ENCODE results near the gene SRRM3. TPM values are rescaled to one million over a fixed set of nuclear protein-coding genes. Genes with fewer than 3 reads are reported as not detected.

Gene SRRM3
- polyA plus RNA-seq, 1 donor from 2014 or later: 34.9 TPM

- no peak overlapping the region for H3K9ac ChIP-seq (ENCODE audit: low read length)
- H3K9me2 ChIP-seq (ENCODE audit: insufficient read depth, low read length): no peaks in the 10 kb centered on the region
- no peaks in the 10 kb centered on the region for H4K20me1 ChIP-seq (ENCODE audit: insufficient read depth)
- TF ChIP-seq POLR2AphosphoS5 (IDR thresholded peaks at IDR 0.05) (no peak), MXI1 (conservative IDR thresholded peaks at IDR 0.05; ENCODE audit: poor library complexity, severe bottlenecking) (no peak)
- no peak overlapping the region for H3K4me2 ChIP-seq (ENCODE audit: low read length)
- H3K36me3 ChIP-seq (ENCODE audit: insufficient read depth, low read length): no peaks in the 10 kb centered on the region
- H3K4me3 ChIP-seq (ENCODE audit: low read length): no peak overlapping the region
- H3K9me3 ChIP-seq (ENCODE audit: low read length): no peaks in the 10 kb centered on the region
- no peaks in the 10 kb centered on the region for H3K79me2 ChIP-seq (replicated peaks; ENCODE audit: insufficient read depth, low read length)
- H3F3A ChIP-seq (ENCODE audit: insufficient read depth, low read length, poor library complexity, severe bottlenecking): no peaks in the 10 kb centered on the region
- no peak overlapping the region for H2AFZ ChIP-seq (ENCODE audit: low read depth, low read length)
- H3K27me3 ChIP-seq (ENCODE audit: insufficient read depth, low read depth, low read length): peaks cover 2% of the 10 kb centered on the region
- H3K27ac ChIP-seq (ENCODE audit: low read length): no peak overlapping the region
These were observed 95.3 kb downstream of the SRRM3 start for GRCh38 chr7:76296743-76297740.

GRCh38 chr7:76300166-76300731 is 98.6 kb downstream of the SRRM3 start:
- no peaks in the 10 kb centered on the region for H3K9me3 ChIP-seq (ENCODE audit: low read length)
- H3K36me3 ChIP-seq (ENCODE audit: insufficient read depth, low read length): no peaks in the 10 kb centered on the region
- H4K20me1 ChIP-seq (ENCODE audit: insufficient read depth): no peaks in the 10 kb centered on the region
- H3K27me3 ChIP-seq (ENCODE audit: insufficient read depth, low read depth, low read length): peaks cover 18% of the 10 kb centered on the region
- H3K4me2 ChIP-seq (ENCODE audit: low read length): no peak overlapping the region
- H3K9ac ChIP-seq (ENCODE audit: low read length): no peak overlapping the region
- TF ChIP-seq MXI1 (conservative IDR thresholded peaks at IDR 0.05; ENCODE audit: poor library complexity, severe bottlenecking) (no peak), EP300 (conservative IDR thresholded peaks at IDR 0.05; ENCODE audit: poor library complexity, severe bottlenecking) (no peak), SMC3 (conservative IDR thresholded peaks at IDR 0.05; ENCODE audit: poor library complexity) (no peak), POLR2AphosphoS5 (IDR thresholded peaks at IDR 0.05) (no peak), CTCF (IDR thresholded peaks at IDR 0.05; ENCODE audit: poor library complexity, severe bottlenecking) (no peak)
- no peaks in the 10 kb centered on the region for H3F3A ChIP-seq (ENCODE audit: insufficient read depth, low read length, poor library complexity, severe bottlenecking)
- no peak overlapping the region for H2AFZ ChIP-seq (ENCODE audit: low read depth, low read length)
- no peak overlapping the region for H3K4me3 ChIP-seq (ENCODE audit: low read length)
- no peak overlapping the region for H3K27ac ChIP-seq (ENCODE audit: low read length)
- H3K79me2 ChIP-seq (replicated peaks; ENCODE audit: insufficient read depth, low read length): no peaks in the 10 kb centered on the region
- H3K9me2 ChIP-seq (ENCODE audit: insufficient read depth, low read length): no peaks in the 10 kb centered on the region

- Histone ChIP-seq H3K9me3 (ENCODE audit: low read length) (no peaks in the 10 kb centered on the region), H2AFZ (ENCODE audit: low read depth, low read length) (no peak overlapping the region), H3F3A (ENCODE audit: insufficient read depth, low read length, poor library complexity, severe bottlenecking) (no peaks in the 10 kb centered on the region), H3K27ac (ENCODE audit: low read length) (no peak overlapping the region), H4K20me1 (ENCODE audit: insufficient read depth) (no peaks in the 10 kb centered on the region), H3K27me3 (ENCODE audit: insufficient read depth, low read depth, low read length) (peaks cover 18% of the 10 kb centered on the region), H3K9me2 (ENCODE audit: insufficient read depth, low read length) (no peaks in the 10 kb centered on the region), H3K4me2 (ENCODE audit: low read length) (no peak overlapping the region), H3K4me3 (ENCODE audit: low read length) (no peak overlapping the region), H3K36me3 (ENCODE audit: insufficient read depth, low read length) (no peaks in the 10 kb centered on the region), H3K9ac (ENCODE audit: low read length) (no peak overlapping the region), H3K79me2 (replicated peaks; ENCODE audit: insufficient read depth, low read length) (no peaks in the 10 kb centered on the region)
- no peak for TF ChIP-seq EP300 (conservative IDR thresholded peaks at IDR 0.05; ENCODE audit: poor library complexity, severe bottlenecking)
- TF ChIP-seq SMC3 (conservative IDR thresholded peaks at IDR 0.05; ENCODE audit: poor library complexity): no peak
- TF ChIP-seq REST (IDR thresholded peaks at IDR 0.05; ENCODE audit: borderline replicate concordance): no peak
- TF ChIP-seq POLR2AphosphoS5 (IDR thresholded peaks at IDR 0.05): no peak
- no peak for TF ChIP-seq EZH2 (IDR thresholded peaks at IDR 0.05; ENCODE audit: borderline replicate concordance, insufficient read depth, low read length, poor library complexity, severe bottlenecking)
- TF ChIP-seq RAD21 (conservative IDR thresholded peaks at IDR 0.05): no peak
- TF ChIP-seq TAF1 (IDR thresholded peaks at IDR 0.05; ENCODE audit: low read depth): no peak
- TF ChIP-seq CTCF (IDR thresholded peaks at IDR 0.05; ENCODE audit: poor library complexity, severe bottlenecking): no peak
- no peak for TF ChIP-seq MXI1 (conservative IDR thresholded peaks at IDR 0.05; ENCODE audit: poor library complexity, severe bottlenecking)
These were observed 99.3 kb downstream of the SRRM3 start for GRCh38 chr7:76301000-76301399.

All from neural cell (in vitro differentiated cells).